Measurements from ENCODE around the gene TBRG4.

TBRG4 gene

GRCh38 chr7:45077579-45077978 lies 33.9 kb downstream of the TBRG4 start:
- Histone ChIP-seq H3K9ac (ENCODE audit: low read depth, low read length, poor library complexity, severe bottlenecking) (no peak overlapping the region), H3K4me1 (ENCODE audit: insufficient read depth, low read length, poor library complexity, severe bottlenecking) (no peaks in the 10 kb centered on the region), H3K27me3 (ENCODE audit: insufficient read depth, low read length, poor library complexity, severe bottlenecking) (no peaks in the 10 kb centered on the region), H4K20me1 (ENCODE audit: insufficient read depth, low read length, poor library complexity, severe bottlenecking) (no peaks in the 10 kb centered on the region), H3K4me2 (ENCODE audit: low read depth, low read length, poor library complexity, severe bottlenecking) (no peak overlapping the region), H3K4me3 (ENCODE audit: low read length, poor library complexity, severe bottlenecking) (no peak overlapping the region), H3K36me3 (ENCODE audit: insufficient read depth, low read length) (peaks cover 57% of the 10 kb centered on the region; the same call in 1 of the 2 replicates), H3K79me2 (ENCODE audit: insufficient read depth, low read length) (no peaks in the 10 kb centered on the region), H3F3A (ENCODE audit: low read depth) (no peaks in the 10 kb centered on the region), H2AFZ (ENCODE audit: low read length) (no peak overlapping the region), H3K9me3 (ENCODE audit: insufficient read depth, low read depth, low read length) (no peaks in the 10 kb centered on the region), H3K9me2 (replicated peaks; ENCODE audit: low read depth, low read length) (no peaks in the 10 kb centered on the region)
- TF ChIP-seq EZH2phosphoT487 (IDR thresholded peaks at IDR 0.05; ENCODE audit: borderline replicate concordance) = no peak
- TF ChIP-seq CTCF (conservative IDR thresholded peaks at IDR 0.05; ENCODE audit: low read length) = no peak

GRCh38 chr7:45076946-45077345 lies 34.6 kb downstream of the TBRG4 start:
- no peak overlapping the region for H3K9ac ChIP-seq (ENCODE audit: low read depth, low read length, poor library complexity, severe bottlenecking)
- H2AFZ ChIP-seq (ENCODE audit: low read length) = no peak overlapping the region
- no peaks in the 10 kb centered on the region for H3F3A ChIP-seq (ENCODE audit: low read depth)
- H4K20me1 ChIP-seq (ENCODE audit: insufficient read depth, low read length, poor library complexity, severe bottlenecking) = peaks cover 2% of the 10 kb centered on the region
- H3K36me3 ChIP-seq (ENCODE audit: insufficient read depth, low read length) = peaks cover 63% of the 10 kb centered on the region; the same call in 1 of the 2 replicates
- H3K4me1 ChIP-seq (ENCODE audit: insufficient read depth, low read length, poor library complexity, severe bottlenecking) = no peaks in the 10 kb centered on the region
- H3K4me3 ChIP-seq (ENCODE audit: low read length, poor library complexity, severe bottlenecking) = no peak overlapping the region
- no peaks in the 10 kb centered on the region for H3K9me3 ChIP-seq (ENCODE audit: insufficient read depth, low read depth, low read length)
- no peak overlapping the region for H3K4me2 ChIP-seq (ENCODE audit: low read depth, low read length, poor library complexity, severe bottlenecking)
- no peaks in the 10 kb centered on the region for H3K27me3 ChIP-seq (ENCODE audit: insufficient read depth, low read length, poor library complexity, severe bottlenecking)
- H3K9me2 ChIP-seq (replicated peaks; ENCODE audit: low read depth, low read length) = no peaks in the 10 kb centered on the region
- H3K79me2 ChIP-seq (ENCODE audit: insufficient read depth, low read length) = no peaks in the 10 kb centered on the region
- no peak for TF ChIP-seq EZH2phosphoT487 (IDR thresholded peaks at IDR 0.05; ENCODE audit: borderline replicate concordance)
- no peak for TF ChIP-seq CTCF (conservative IDR thresholded peaks at IDR 0.05; ENCODE audit: low read length)

- H3F3A ChIP-seq (ENCODE audit: low read depth) = no peaks in the 10 kb centered on the region
- H3K4me3 ChIP-seq (ENCODE audit: low read length, poor library complexity, severe bottlenecking) = no peak overlapping the region
- H3K9ac ChIP-seq (ENCODE audit: low read depth, low read length, poor library complexity, severe bottlenecking) = no peak overlapping the region
- no peaks in the 10 kb centered on the region for H3K9me3 ChIP-seq (ENCODE audit: insufficient read depth, low read depth, low read length)
- peaks cover 71% of the 10 kb centered on the region; the same call in 1 of the 2 replicates for H3K36me3 ChIP-seq (ENCODE audit: insufficient read depth, low read length)
- H2AFZ ChIP-seq (ENCODE audit: low read length) = no peak overlapping the region
- H3K9me2 ChIP-seq (replicated peaks; ENCODE audit: low read depth, low read length) = no peaks in the 10 kb centered on the region
- H3K27me3 ChIP-seq (ENCODE audit: insufficient read depth, low read length, poor library complexity, severe bottlenecking) = no peaks in the 10 kb centered on the region
- no peak for TF ChIP-seq CTCF (conservative IDR thresholded peaks at IDR 0.05; ENCODE audit: low read length)
- no peak for TF ChIP-seq EZH2phosphoT487 (IDR thresholded peaks at IDR 0.05; ENCODE audit: borderline replicate concordance)
- H3K4me1 ChIP-seq (ENCODE audit: insufficient read depth, low read length, poor library complexity, severe bottlenecking) = no peaks in the 10 kb centered on the region
- H4K20me1 ChIP-seq (ENCODE audit: insufficient read depth, low read length, poor library complexity, severe bottlenecking) = peaks cover 4% of the 10 kb centered on the region
- H3K4me2 ChIP-seq (ENCODE audit: low read depth, low read length, poor library complexity, severe bottlenecking) = no peak overlapping the region
- no peaks in the 10 kb centered on the region for H3K79me2 ChIP-seq (ENCODE audit: insufficient read depth, low read length)
Measured at GRCh38 chr7:45075871-45076796, 35.4 kb downstream of the TBRG4 start.

Data from Loucy (cell line).